Activated T-cell treated with anti-CD3 and anti-CD28 coated beads, Interleukin-2, amount 50 U/mL, for 1 hour (primary cell): ENCODE data around the gene CAMTA1.

Source experiments
- DNase-seq: peaks from one replicate; pipeline ENCODE4 v3.0.0-alpha.2; 2020

The CAMTA1 gene

DNA sequence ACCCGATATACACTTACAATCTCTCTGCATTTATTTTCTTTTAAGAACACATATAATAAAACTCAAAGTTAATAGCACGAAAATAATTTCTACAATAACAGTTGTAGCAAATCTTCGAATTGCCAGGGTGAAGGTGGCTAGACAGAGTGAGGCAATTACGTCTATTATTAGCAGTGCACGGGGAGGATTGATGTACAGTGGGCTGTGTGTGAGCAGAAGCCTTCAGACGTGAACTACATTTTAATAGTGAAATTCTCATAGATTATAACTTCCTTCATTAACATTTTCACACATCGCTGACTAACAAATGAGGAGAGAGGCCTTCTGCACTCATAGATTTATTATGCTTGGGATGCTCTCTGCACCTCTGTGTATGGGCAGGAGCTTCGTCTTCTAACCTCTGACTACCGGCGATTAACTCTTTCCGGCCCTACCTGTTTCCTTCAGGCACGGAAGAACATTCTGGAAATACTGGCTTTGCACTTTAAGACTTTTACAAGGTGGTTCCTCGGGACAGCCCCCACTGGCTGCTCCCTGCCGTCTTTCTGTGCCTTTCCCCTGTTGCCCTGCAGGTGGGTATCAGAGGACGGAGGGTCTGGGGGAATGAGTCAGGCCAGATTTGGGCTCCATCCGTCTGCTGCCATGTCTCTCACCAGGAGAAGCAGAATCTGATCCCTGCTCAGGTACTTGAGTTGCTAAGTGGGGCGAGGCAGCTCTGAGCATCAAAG, 200.5 kb downstream of the CAMTA1 start:
- DNase-seq: no peak

DNA sequence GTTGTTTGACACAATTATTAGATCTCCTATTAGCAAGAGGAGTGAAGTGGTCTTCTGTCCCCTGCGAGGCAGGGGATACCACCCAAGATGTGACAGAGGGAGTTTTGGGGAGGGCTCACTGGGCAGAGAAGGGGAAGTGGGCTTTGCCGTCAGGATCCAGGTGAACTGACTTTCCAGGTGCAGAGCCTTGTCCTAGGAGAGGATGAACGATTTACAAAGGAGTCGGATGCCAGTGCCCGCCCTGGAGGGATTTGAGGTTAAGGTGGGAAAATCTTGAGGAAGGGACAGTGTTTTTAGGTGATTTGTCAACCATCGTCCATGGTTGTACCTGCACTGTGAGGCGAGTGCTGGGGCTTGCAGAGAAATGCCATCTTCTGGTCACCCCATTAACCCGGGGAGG, 201.0 kb downstream of the CAMTA1 start:
- DNase-seq: no peak

DNA sequence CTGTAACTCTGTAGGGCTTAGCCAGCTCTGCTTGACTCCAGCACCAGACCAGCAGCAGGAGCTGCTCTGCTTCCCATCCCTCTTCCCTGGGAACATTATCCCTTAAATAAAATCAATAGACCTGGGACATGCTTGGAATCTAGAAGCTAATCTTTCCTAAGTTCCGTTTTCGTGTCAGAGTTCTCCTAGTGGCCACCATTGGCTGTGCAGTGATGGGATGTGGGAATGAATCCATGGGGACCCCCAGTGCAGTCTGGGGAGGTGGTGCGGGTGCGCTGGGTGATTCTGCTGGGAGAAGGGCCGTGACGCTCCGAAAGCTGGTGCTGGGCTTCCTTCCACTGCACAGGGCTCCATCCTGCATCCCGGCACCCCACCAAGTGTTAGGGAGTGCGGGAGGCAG, 202.7 kb downstream of the CAMTA1 start:
- no peak for DNase-seq

DNA sequence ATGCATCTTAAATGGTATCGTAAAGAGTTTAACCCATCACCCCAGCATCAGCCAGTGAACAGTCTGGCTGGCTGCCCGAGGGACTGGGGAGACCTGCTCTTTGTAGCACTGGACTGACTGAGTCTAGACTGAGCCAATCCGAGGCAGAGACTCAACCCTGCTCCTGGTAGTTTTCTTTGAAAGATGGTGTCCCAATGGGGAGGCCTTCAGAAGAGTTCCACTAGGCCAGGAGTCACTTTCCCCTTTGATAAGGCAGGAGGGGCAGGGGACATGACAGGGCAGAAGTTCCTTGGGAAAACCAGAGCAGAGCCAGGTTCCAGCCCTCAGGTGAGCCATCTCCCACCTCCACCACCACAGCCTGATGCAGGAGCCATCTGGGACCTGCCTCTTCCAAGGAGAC, 203.5 kb downstream of the CAMTA1 start:
- DNase-seq: no peak

DNA sequence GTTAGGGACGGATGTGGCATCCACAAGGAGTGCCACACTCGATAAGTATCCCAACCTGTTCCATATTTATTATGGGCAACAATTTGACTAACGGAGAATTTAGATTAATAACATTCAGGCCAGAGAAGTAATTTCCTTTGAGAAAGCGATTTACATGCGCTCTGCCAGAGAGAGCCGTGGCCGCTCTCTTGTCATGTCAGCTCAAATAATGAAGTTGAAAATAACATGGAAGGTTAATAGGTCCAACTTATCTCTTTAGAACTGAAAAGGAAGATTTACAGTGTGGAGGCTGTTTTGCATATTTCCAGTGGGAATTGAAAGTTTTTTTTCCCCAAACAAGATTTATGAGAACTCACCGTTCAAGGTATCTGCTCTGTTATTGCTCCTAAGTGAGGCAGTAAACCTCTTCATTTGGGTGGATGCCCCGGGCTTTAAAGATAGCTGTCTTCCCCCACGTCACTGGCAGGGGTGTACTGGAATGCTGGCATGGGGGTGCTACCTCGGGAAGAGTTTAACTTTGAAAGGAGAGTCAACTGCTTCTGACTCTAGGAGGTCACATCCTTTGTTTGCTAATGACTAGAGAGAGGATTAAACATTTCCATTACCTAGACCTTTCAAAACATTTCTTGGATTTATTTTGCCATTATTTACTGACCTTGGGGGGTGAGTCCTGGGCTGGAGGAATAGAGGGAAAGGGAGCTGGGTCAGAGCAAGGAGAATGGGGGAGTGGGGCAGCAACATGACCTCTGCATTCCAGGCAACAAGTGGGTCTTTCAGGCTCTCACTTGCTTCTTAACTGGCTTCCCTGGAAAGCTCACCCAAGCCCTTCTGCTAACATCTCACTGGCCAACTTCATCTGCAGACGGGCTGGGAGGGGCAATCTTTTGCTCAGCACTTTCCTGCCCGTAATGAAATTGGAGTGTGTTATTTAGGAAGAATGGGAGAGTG, 204.2 kb downstream of the CAMTA1 start:
- no peak for DNase-seq

DNA sequence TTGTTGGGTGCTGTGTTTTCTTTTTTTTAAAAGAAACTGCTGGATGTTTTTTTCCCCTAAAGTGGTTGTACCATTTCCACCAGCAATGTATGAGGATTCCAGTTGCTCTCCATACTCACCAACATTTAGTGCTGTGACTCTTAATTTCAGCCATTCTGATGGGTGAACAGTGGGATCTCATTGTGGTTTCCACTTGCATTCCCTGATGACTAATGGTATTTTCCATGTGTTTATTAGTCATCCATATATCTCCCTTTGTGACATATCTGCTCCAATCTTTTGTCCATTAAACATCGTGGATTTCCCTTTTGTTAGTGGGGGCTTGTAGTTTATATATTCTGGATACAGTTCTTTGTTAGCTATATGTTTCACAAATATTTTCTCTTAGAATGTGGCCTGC, 206.0 kb downstream of the CAMTA1 start:
- DNase-seq: no peak

DNA sequence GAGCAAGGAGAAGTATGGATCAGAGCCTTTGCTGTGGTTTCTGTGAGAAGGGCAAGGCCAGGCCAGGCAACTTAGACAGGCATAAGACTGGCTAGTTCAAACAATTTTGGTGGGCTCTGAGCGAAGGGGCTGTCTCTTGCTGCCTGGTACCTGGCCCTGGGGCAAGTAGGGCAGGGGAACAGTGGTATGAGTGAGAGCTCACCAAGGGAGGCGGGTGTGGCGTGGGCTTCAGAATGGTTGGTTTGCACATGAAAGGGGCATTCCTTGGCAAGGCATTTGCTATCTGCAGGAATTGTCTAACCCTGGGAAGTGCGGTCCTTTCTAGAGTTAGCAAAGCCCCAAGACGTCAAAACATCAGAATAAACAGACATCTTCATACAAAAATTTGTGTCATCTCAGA, 210.5 kb downstream of the CAMTA1 start:
- no peak for DNase-seq

DNA sequence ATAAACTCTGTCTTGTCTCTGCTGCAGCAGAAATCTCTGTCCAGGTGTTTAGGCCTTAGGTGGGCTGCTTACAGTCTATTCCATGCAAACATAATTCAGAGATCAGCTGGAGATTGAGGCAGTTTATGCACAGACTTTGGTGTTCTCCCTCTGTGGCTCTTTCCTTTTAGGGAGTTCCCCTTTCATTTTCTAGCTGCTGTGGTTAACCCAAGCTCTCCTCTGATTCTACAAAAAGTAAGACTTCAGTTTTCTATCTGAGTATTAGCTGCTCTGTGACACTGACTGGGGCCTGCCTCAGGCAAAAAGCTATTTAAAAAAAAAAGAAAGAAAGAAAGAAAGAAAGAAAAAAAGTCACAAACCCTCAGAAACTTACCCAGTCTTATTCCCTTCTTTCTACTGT, 211.1 kb downstream of the CAMTA1 start:
- DNase-seq: no peak

DNA sequence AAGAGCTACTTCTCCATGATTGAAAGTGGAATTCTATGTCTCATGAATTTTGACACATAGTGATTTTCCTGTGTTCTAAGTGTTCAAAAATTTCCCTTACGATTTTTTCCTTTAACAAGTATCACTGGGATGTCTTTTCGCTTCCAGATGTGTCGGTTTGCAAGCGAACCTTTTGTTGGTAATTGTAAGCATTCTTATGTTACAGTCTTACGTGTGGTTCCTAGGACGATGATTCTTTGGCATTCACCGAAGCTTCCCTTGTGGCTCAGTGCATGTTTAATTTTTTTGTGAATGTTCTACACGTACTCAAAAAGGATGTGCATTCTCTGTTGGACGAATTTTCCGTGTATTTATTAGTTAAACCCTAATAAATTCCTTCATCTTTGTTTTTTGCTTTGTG, 211.6 kb downstream of the CAMTA1 start:
- no peak for DNase-seq

DNA sequence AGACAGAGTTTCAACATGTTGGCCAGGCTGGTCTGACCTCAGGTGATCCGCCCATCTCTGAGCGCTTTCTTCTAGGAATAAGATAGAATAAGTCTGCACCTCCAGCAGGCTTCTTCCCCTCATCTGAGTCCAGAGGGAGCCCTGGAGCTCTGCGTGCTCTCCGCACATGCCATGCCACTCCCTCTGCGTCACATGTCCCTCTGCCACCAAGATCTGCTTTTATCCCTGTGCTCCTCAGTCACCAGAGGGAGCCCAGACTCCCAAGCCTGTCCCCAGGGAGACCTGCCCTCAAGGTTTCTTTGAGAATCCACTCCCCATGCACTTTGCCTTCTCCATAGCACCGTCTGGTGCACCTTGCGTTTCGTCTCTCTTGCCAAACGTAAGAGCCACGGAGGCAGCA, 213.0 kb downstream of the CAMTA1 start:
- no peak for DNase-seq

DNA sequence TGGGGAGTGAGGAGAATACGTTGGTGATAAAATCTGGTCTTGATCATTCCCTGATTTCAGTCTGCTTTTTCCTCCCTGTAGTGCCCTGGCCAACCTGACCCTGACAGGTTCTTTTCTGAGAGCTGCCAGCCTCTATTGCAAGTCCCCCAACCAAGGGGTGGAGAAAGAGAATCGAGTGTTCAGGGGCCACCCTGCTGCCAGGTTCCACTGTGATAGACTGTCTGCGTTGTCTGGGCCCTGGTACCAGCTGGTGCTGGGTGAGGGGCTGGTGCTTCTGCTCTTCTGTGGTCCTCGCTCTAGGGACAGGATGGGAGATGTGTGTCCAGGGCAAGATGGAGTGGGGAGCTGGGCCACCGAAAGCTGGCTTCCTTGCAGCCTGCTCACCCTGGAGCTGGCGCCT, 214.6 kb downstream of the CAMTA1 start:
- no peak for DNase-seq

DNA sequence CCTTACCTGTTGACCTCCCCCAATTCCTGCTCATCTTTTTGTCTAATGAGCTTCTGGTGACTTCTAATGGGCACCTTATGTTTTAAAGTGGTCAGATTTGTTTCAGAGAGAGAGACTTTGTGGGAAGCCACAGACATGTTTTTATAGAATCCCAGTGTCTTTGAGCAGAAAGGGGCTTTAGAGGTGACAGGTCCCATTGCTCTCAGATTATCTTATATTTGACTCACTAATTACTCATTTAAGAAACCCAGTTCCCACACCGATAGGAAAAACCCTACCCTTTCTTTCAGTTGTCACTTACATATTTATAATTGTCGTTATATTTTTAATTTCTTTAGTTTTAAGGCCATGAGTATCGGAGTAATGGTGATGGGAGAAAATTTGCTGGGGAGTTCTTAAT, 215.5 kb downstream of the CAMTA1 start:
- no peak for DNase-seq

DNA sequence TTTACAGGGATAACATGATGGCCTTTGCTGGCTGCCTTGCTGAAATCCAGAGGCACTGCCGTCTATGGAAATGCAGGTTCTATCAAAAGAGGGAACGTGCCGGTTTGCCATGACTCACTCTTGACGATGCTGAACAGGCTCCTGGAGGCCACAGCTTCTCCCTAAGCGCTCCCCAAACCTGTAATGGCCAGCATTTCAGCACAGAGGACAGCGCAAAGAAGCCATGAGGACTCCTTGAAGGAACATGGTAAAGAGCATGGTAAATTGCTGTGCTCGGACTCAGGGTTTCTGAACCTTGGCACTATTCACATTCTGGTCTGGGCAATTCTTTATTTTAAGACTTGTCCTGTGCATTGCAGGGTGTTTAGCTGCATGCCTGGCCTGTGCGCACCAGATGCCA, 217.5 kb downstream of the CAMTA1 start:
- no peak for DNase-seq

DNA sequence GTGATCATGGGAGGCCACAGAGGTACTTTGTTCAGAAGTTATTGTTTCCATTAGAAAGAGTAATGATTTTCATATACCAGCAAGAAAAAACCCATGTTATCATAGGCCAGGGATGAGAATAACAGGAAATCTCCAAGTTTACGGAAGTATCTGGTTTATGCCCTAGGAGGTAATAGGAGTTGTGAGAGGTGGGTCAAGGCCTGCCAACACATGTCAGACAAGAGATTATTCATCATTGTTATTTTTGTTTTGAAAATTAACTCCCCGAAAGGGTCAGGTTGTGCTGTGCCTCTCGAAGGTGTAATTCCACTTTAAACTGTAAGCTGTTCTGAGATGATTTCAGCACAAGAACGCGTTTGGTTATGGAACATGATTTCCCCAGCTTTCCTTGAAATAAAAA, 218.4 kb downstream of the CAMTA1 start:
- DNase-seq: no peak

DNA sequence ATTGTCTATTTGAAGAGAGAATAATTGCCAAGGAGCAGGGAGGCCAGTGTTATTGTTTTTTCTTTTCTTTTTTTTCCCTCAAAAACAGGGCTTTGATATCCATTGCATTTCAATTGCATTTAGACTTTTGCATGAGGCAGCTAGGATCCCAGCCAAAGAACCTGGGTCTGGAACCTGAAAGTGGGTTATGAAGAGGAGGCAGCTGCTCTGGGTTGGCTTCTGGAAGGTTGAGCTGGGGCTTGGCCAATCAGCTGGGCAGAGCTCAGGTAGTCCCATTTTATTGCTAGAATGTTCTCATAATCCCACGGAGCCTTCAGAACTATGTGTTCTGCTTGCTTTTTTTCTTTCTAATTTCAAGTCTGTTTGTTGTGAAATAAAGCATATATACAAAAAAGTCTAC, 218.9 kb downstream of the CAMTA1 start:
- no peak for DNase-seq

DNA sequence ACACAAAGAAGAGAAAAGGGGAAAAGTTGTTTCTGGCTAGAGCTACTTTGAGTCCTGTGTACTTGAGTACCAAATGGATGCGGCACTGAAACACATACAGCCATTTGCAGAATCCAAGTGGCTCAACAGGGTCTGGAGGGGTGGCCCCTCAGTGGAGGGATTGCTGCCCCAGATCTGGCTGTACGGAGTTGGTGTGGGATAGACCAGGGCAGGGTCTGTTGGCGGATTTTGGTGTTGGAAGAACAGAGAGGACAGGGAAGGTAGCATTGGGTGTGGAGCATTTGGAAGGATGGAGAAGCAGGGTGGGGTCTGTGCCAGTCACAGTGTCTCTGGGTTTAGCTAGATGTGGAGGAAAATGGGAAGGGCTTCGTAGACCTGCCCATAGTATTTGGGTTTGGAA, 220.5 kb downstream of the CAMTA1 start:
- DNase-seq: no peak

DNA sequence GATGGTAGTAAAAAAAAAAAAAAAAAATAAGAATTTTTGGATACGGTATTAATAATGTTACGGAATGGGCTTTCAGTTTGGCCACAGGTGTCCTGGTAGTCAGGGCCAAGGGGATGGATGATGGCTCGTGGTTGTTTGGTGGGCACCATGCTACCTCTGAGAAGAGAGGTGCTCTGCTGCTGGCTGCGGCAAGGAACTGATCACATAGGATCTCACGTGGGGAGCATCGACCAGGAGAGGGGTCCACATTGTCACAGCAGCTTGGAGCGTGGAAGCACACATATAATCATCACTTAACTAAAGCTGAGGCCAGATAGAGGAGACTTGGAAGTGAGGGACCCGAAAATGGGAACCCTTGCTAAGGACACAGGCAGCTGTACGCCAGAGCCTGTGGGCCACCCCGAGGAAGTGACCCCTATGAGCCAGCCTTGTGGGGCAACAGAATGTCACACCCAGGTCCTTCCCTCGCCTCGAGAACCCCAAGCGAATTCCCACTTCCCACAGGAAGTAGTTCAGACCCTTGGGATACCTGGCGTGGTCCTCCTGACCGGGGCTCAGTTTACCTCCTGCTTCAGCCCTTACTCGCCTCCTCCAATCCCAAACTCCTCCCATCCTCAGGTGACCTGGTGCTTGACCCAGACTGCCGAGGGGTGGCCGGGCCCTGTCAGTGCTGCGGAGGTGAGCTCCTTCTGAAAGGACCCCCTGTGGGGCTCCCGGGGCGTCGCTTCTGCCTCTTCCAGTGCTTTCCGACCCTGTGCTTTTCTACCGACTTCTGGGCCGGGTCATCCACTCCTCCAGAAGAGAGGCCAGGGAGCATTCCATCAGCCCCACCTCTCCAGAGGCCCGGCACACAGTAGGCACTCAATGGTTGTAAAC, 222.0 kb downstream of the CAMTA1 start:
- no peak for DNase-seq

DNA sequence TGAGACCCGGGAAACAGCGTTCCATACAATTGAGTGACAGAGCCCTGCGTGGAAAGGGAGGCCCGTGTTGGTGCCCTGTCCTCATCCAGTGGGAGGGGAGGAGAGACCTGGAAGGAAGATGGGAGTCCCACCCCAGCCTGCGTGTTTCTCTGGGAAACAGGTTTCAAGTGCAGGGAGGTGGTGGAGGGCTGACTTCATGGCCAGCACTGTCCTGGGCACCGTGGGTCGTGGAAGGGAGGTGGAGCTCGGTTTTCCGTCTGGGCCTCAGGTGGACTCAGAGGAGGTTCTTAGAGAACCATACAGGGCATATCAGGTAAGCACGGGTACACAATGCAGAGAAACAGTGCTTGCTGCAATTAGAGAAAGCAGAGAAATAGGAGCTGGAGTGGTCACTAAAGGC, 222.6 kb downstream of the CAMTA1 start:
- DNase-seq: no peak

DNA sequence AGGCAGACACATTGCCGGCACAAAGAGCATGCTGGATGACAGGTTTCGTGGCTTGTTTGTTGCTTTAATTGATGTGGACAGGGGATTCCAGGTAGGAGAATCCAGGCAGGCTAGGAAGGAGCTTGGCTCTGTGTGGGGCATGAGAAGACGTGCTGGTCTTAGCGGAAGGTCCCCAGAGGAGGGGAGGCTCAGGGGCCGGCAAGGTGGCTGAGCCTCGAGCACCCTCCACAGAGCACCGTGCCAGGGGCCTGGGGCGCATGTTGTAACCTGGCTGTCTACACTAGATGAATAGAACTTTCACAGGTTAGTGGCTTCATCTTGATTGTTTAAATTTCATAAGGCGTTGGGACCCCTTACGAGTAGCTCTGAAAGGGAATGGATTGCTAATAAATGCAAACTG, 223.1 kb downstream of the CAMTA1 start:
- no peak for DNase-seq

DNA sequence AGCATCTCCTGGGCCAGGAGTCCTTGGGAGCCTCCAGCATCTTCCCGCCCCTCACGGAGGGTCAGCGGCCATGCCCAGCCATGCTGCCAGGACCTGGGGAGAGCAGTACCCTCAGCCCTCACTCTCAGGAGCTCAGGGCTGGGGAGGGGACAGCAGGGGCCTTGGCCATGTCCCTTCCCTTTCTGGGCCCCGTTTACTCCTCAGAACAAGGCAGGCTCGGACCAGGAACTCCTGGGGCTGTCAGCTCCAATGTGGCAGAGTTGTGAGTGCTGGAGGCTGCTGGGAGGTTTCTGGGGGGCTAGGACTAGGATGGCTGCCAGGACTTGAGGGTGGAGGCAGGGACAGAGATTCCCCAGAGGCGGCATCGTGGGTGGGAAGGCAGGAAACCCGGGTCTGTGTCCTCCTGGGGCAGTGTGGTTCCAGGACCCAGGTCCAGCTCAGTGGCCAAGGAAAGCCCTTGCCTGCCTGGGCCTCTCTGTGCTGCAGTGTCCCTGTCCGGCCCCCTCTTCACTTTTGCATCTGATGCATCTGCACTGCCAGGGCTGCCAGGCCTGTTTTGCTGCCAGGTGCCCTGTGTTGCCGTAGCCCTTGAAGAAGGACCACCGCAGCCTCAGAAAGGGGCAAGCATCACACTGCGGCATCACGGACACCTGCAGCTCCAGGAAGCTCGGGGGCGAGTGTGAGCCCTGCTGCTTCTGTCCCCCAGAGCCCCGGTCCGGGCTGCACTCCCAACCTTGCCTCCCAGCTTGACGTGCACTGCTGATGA, 223.9 kb downstream of the CAMTA1 start:
- DNase-seq: no peak

DNA sequence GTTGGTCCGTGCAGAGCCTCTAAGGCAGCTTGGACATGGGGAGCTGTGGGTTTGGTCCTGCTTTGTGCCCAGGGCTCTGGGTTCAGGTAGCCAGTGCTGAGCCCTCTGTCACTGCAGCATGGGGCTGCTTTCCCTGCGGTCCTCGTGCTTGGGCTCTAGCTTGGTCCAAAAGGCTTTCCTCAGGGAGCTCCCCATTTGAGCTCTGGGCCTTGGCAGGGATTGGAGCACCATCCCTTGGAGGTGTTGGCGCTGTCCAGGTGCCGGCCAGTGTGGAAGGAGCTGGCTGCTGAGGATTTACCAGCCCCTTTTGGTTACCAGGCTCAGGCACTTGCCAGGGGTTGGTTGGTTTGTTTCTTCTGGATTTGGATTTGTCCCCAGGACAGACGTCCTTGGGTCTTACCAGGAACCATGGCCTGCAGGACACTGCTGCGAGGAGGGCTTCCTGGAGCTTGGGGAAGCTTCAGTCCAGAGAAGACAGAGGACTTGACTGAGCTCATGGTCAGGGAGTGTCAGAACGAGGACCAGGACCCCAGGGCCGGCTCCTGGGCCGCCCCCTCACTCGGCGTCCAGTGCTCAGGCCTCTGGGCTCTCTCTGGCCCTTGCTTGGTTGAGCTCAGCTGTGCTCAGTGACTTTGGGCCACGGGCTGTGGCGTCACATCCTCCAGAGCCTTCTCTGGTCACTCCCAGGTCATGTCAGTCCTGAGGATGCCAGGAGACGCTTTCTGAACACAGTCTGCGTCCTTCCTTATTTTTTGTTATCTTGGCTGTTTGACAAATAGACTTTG, 224.7 kb downstream of the CAMTA1 start:
- DNase-seq: no peak
